K562 (cell line): Measurements from ENCODE around the gene DNAJC25. TPM values are rescaled to one million over a fixed set of nuclear protein-coding genes. Genes with fewer than 3 reads are reported as not detected.

Experiments used
- ATAC-seq: fragments of 200-7000 bp; cut with Tn5 transposase; 3 replicates; pipeline ENCODE4 v1.9.1; 2020; ENCODE audit warnings: moderate library complexity
- BruUV-seq: library from RNA; stranded (reverse); fragments of 400-500 nt; replicated peaks from 2 replicates; lab custom pipeline; 2021; lab: Mats Ljungman, UMichigan
- CTCF ChIA-PET: fragments of 300-600 bp; formaldehyde crosslinking; extraction: SDS; loops from one replicate; lab custom pipeline; 2021; ENCODE audit warnings: low intra/inter-chr PET ratio; lab: Yijun Ruan, JAX
- POLR2A ChIA-PET: fragments of 300-600, 350-650 bp; sonication (Branson Sonifier 250); formaldehyde crosslinking; extraction: SDS; loops from one replicate; lab custom pipeline; 2021; ENCODE audit warnings: antibody characterized with exemption, inconsistent platforms; lab: Yijun Ruan, JAX
- DNase-seq, 4 experiments: peaks; one replicate each; pipeline versions ENCODE4 v3.0.0 to v3.0.0-alpha.2; 2011 to 2018; ENCODE audit warnings: low spot score in 3 of 4, mixed read lengths in 3 of 4; ENCODE audit errors: extremely low read depth in 1 of 4
- FAIRE-seq: peaks from 2 replicates; lab custom pipeline; 2011; peaks lifted over from hg19 to GRCh38; lab: Jason Lieb, UNC
- H2AFZ ChIP-seq: 2 replicates; pipeline ENCODE4 v1.6.0; 2011; ENCODE audit warnings: low read depth, low read length, control low read depth, inconsistent platforms
- H3K27ac ChIP-seq: fragments of 200-600 bp; 3 replicates; pipeline ENCODE4 v1.8.0; 2011; ENCODE audit warnings: low read depth, mild to moderate bottlenecking, control low read depth, inconsistent platforms, low read length, moderate library complexity, mixed read lengths; ENCODE audit errors: extremely low read depth
- H3K27me3 ChIP-seq, 2 experiments: fragments of 300-600 bp in 1 of 2; 2 replicates in 1 of 2; 3 replicates in 1 of 2; pipeline versions ENCODE4 v1.6.0 to v1.8.0; 2011; ENCODE audit warnings: inconsistent platforms in 2 of 2, low read length in 2 of 2, mild to moderate bottlenecking in 1 of 2, mixed read lengths in 1 of 2, moderate library complexity in 1 of 2; ENCODE audit not compliant: control insufficient read depth in 2 of 2, insufficient read depth in 2 of 2
- H3K36me3 ChIP-seq: fragments of 300-600 bp; 3 replicates; pipeline ENCODE4 v1.8.0; 2011; ENCODE audit warnings: mild to moderate bottlenecking, low read length, inconsistent platforms; ENCODE audit not compliant: control insufficient read depth, insufficient read depth
- H3K4me1 ChIP-seq, 2 experiments: fragments of 200-600 bp in 1 of 2; replicated peaks in 1 of 2; 2 replicates in 1 of 2; 3 replicates in 1 of 2; pipeline versions ENCODE4 v1.5.1 to v1.8.0; 2011; ENCODE audit warnings: inconsistent platforms in 2 of 2, low read length in 2 of 2, mild to moderate bottlenecking in 1 of 2, mixed read lengths in 1 of 2, moderate library complexity in 1 of 2; ENCODE audit not compliant: control insufficient read depth in 2 of 2, insufficient read depth in 2 of 2
- H3K4me2 ChIP-seq: 2 replicates; pipeline ENCODE4 v1.6.1; 2011; ENCODE audit warnings: low read length, control low read depth, inconsistent platforms, mixed read lengths; ENCODE audit not compliant: insufficient read depth
- H3K4me3 ChIP-seq: fragments of 200-600 bp; sonication (generic), shearing (Covaris generic); 2 replicates; pipeline ENCODE4 v1.5.1; 2016; ENCODE audit warnings: control low read depth, inconsistent platforms
- H3K79me2 ChIP-seq: fragments of 200-600 bp; 3 replicates; pipeline ENCODE4 v1.8.0; 2011; ENCODE audit warnings: low read length, inconsistent platforms; ENCODE audit not compliant: control insufficient read depth, insufficient read depth
- H3K9ac ChIP-seq, 2 experiments: 2 replicates each; pipeline versions ENCODE4 v1.6.0 to v1.6.1; 2011; ENCODE audit warnings: low read depth in 2 of 2, low read length in 2 of 2, control low read depth in 1 of 2, inconsistent platforms in 1 of 2, mild to moderate bottlenecking in 1 of 2, mixed read lengths in 1 of 2; ENCODE audit not compliant: insufficient read depth in 1 of 2
- H3K9me1 ChIP-seq: one replicate; pipeline ENCODE4 v1.6.0; 2011; ENCODE audit warnings: inconsistent platforms, mild to moderate bottlenecking, low read length, moderate library complexity; ENCODE audit not compliant: control insufficient read depth, insufficient read depth
- H3K9me3 ChIP-seq: replicated peaks from 2 replicates; pipeline ENCODE4 v1.5.1; 2011; ENCODE audit warnings: low read depth, low read length, inconsistent platforms; ENCODE audit not compliant: control insufficient read depth, insufficient read depth
- H4K20me1 ChIP-seq: replicated peaks from 2 replicates; pipeline ENCODE4 v1.6.1; 2011; ENCODE audit warnings: low read length, inconsistent platforms, mixed read lengths; ENCODE audit not compliant: control insufficient read depth, insufficient read depth
- CTBP1 ChIP-seq: fragments of 450-650 bp; IDR thresholded peaks from 2 replicates; pipeline ENCODE4 v1.6.1; 2016; ENCODE audit warnings: borderline replicate concordance
- ETV6 ChIP-seq, 3 experiments: fragments of 150-350 bp in 1 of 3; sonication (generic) in 1 of 3; formaldehyde crosslinking in 1 of 3; IDR thresholded peaks; 2 replicates each; pipeline versions ENCODE4 v1.6.1 to v1.8.0; 2014 to 2022; ENCODE audit warnings: borderline replicate concordance in 2 of 3, low read depth in 2 of 3, antibody characterized with exemption in 1 of 3, low read length in 1 of 3, mild to moderate bottlenecking in 1 of 3, missing genetic modification reagents in 1 of 3
- FOXP1 ChIP-seq: sonication (generic); formaldehyde crosslinking; IDR thresholded peaks from 2 replicates; pipeline ENCODE4 v1.8.0; 2022; ENCODE audit warnings: mild to moderate bottlenecking, missing genetic modification reagents
- KAT7 ChIP-seq: sonication (generic); formaldehyde crosslinking; IDR thresholded peaks from 2 replicates; pipeline ENCODE4 v1.8.0; 2022; ENCODE audit warnings: missing genetic modification reagents, mild to moderate bottlenecking, borderline replicate concordance
- MLLT1 ChIP-seq, 2 experiments: fragments of 450-650 bp; IDR thresholded peaks; 2 replicates each; pipeline ENCODE4 v1.6.1; 2016
- NONO ChIP-seq, 2 experiments: fragments of 200-400 bp in 1 of 2; fragments of 450-650 bp in 1 of 2; formaldehyde crosslinking in 1 of 2; IDR thresholded peaks; 2 replicates each; pipeline ENCODE4 v1.6.1; 2017; ENCODE audit warnings: low read depth in 2 of 2, mild to moderate bottlenecking in 2 of 2, moderate library complexity in 2 of 2, low read length in 1 of 2
- RBFOX2 ChIP-seq: fragments of 200-400 bp; formaldehyde crosslinking; IDR thresholded peaks from 2 replicates; pipeline ENCODE4 v1.6.1; 2017; ENCODE audit warnings: low read depth, mild to moderate bottlenecking, low read length, moderate library complexity
- U2AF1 ChIP-seq: fragments of 200-400 bp; formaldehyde crosslinking; optimal IDR thresholded peaks from 2 replicates; pipeline ENCODE3; 2017; ENCODE audit warnings: mild to moderate bottlenecking, low read depth, low read length, moderate library complexity
- VEZF1 ChIP-seq: fragments of 200-800 bp; sonication (Bioruptor generic); IDR thresholded peaks from 2 replicates; pipeline ENCODE4 v1.6.1; 2017; ENCODE audit warnings: missing genetic modification characterization, missing compliant biosample characterization
- ZBTB7A ChIP-seq: IDR thresholded peaks from 2 replicates; pipeline ENCODE4 v1.6.1; 2011; ENCODE audit warnings: low read depth, mild to moderate bottlenecking, low read length, moderate library complexity, borderline replicate concordance; ENCODE audit not compliant: control insufficient read depth
- ZC3H4 ChIP-seq: sonication (generic); formaldehyde crosslinking; IDR thresholded peaks from 2 replicates; pipeline ENCODE4 v1.9.0; 2021; ENCODE audit warnings: missing genetic modification reagents, borderline replicate concordance
- ZFX ChIP-seq: sonication (generic); formaldehyde crosslinking; IDR thresholded peaks from 2 replicates; pipeline ENCODE4 v1.8.0; 2022; ENCODE audit warnings: mild to moderate bottlenecking, missing genetic modification reagents, moderate library complexity
- ZNF282 ChIP-seq: sonication (generic); formaldehyde crosslinking; IDR thresholded peaks from 2 replicates; pipeline ENCODE4 v1.8.1; 2023; ENCODE audit warnings: missing genetic modification reagents
- ZNF511 ChIP-seq: sonication (generic); formaldehyde crosslinking; IDR thresholded peaks from 2 replicates; pipeline ENCODE4 v1.8.0; 2022; ENCODE audit warnings: mild to moderate bottlenecking, missing genetic modification reagents
- WGBS: fragments of 100-300 bp; shearing (Covaris generic); methylation state at CpG from one replicate; pipeline ENCODE4 v1.1.6; 2016; ENCODE audit warnings: low coverage, mixed read lengths; ENCODE audit not compliant: insufficient coverage; ENCODE audit errors: missing lambda C conversion rate; 5-methylcytosine and 5-hydroxymethylcytosine counted together
- in situ Hi-C: fragments of 300-500 bp; cut with MboI; formaldehyde crosslinking; loops from 4 replicates; pipeline ENCODE4 v1.15.0; 2018; ENCODE audit warnings: inconsistent platforms, mixed read lengths
- intact Hi-C: fragments of 100-400 bp; cut with micrococcal nuclease; formaldehyde crosslinking; loops from 2 replicates; pipeline ENCODE4 v1.14.2; 2022
- polyA plus RNA-seq, 8 experiments: library from polyadenylated mRNA; depleted of rRNA in 4 of 8; stranded (reverse) in 5 of 8; unstranded in 3 of 8; fragments of >200 nt; fragmentation: Nextera tagmentation in 2 of 8; fragmentation: Illumina TruSeq in 1 of 8; extraction: Ambion mirVana in 2 of 8; extraction: Trizol in 1 of 8; gene quantifications; 2 replicates each; pipeline versions ENCODE4 v1.2.1 to v1.2.3, GENCODE V29; 2011 to 2014; ENCODE audit warnings: inconsistent platforms in 1 of 8, missing spikeins in 1 of 8
- total RNA-seq, 7 experiments: library from RNA; depleted of rRNA in 6 of 7; stranded (reverse); fragments of >200 nt in 6 of 7; fragmentation: Illumina TruSeq in 2 of 7; extraction: Trizol in 2 of 7; gene quantifications; 2 replicates each; pipeline versions ENCODE4 v1.2.1 to v1.2.3, GENCODE V29; 2011 to 2021; ENCODE audit warnings: low replicate concordance in 1 of 7

Gene DNAJC25
- total and polyA plus RNA-seq, 9 of the 15 experiments (the other 6 are each of a cell fraction or from before 2014, with no cell fraction given), result 3.7 to 11.2 (median 7.1) TPM

DNA sequence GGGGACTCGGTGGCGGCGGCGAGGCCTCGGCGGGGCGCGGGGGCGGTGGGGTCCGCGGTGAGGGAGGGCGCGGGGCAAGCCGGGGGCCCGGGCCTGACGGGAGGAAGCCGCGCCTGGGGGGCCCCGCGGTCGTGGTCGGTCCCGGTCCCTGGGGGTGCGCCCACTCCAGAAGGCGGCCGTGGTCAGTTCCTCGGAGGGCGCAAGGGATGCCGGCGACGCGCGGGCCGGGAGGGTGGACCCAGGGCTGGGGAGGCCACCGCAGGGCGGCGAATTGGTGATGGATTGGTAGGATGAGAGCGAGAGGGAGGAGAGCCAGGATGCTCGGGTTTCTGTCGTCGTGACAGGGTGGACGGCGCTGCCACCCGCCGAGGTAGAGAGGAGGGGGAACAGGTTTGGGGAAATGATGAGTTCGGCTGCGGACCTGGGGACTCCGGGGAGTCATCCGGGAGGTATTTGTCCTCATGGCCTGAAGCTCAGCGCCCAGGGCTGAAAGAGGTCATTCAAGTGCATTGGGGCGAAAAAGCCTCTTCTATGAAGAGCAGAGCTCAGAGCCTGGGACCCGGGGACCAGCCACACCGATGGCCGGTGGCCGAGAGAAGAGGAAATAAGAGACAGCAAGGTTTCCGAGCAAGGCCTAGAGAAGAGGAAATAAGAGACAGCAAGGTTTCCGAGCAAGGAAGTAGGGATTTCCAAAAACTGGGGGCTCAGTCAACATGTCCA lies 30.8 kb downstream of the DNAJC25 start:
- H3K4me1 ChIP-seq, result peaks cover 15 to 23% of the 10 kb centered on the region in 2 experiments; a peak in 4 of 5 replicates
- H3K79me2 ChIP-seq, result peaks cover 17% of the 10 kb centered on the region; the same call in 2 of the 3 replicates
- POLR2A ChIA-PET, result interaction anchor here (0.6 to 1.9 kb wide), 4 partner anchors 18 to 835 kb away, joined by 3 to 5 read pairs (median 4); partner anchors contain the start of gene DNAJC25
- in situ Hi-C loops (no loop called here), intact Hi-C loops (no loop called here)
- 2% methylated on average over 18 of the region's 57 CpGs for WGBS
- H3K9ac ChIP-seq, result peak overlapping the region; percentile 63 to 92
- peak; percentile 41 to 68 (median 60) for DNase-seq
- ATAC-seq, result peak; percentile 67
- H3K4me2 ChIP-seq, result peak overlapping the region; percentile 83
- TF ChIP-seq KAT7 (CRISPR knock-in tag), result 0 out of 2 replicates have a peak, but pooled peaks have one; percentile 10
- no peak for TF ChIP-seq ZC3H4 (CRISPR knock-in tag)
- TF ChIP-seq ETV6 (IDR thresholded peaks at IDR 0.05; ENCODE audit: borderline replicate concordance in 1 of 2, low read depth in 2 of 2, low read length in 1 of 2), result 0 out of 4 replicates have a peak, but pooled peaks of 1 of the 2 experiments have one; percentile 36
- no peak for TF ChIP-seq ETV6 (CRISPR knock-in tag; IDR thresholded peaks at IDR 0.05; ENCODE audit: borderline replicate concordance)
- no peak for TF ChIP-seq ZNF282 (CRISPR knock-in tag)
- TF ChIP-seq NONO (IDR thresholded peaks at IDR 0.05; ENCODE audit: low read depth in 2 of 2, low read length in 1 of 2), result 0 out of 4 replicates have a peak, but pooled peaks of 1 of the 2 experiments have one; percentile 3
- TF ChIP-seq ZNF511 (CRISPR knock-in tag), result 0 out of 2 replicates have a peak, but pooled peaks have one; percentile 12
- no peak for TF ChIP-seq U2AF1
- TF ChIP-seq ZBTB7A, result peak; percentile 50; the same call in 1 of the 2 replicates
- TF ChIP-seq RBFOX2, result peak; percentile 52
- peak; percentile 64 for TF ChIP-seq VEZF1 (CRISPR knock-in tag)
- 0 out of 2 replicates have a peak, but pooled peaks have one; percentile 41 for TF ChIP-seq FOXP1
- 0 out of 4 replicates have a peak, but pooled peaks of 1 of the 2 experiments have one; percentile 25 for TF ChIP-seq MLLT1 (IDR thresholded peaks at IDR 0.05)
- TF ChIP-seq CTBP1, result peak; percentile 64
- TF ChIP-seq ZFX (CRISPR knock-in tag), result peak; percentile 10; the same call in 1 of the 2 replicates
- peak overlapping the region; percentile 80 for H2AFZ ChIP-seq
- H3K36me3 ChIP-seq, result no peaks in the 10 kb centered on the region
- BruUV-seq, result no TSS peak
- no peaks in the 10 kb centered on the region for H4K20me1 ChIP-seq
- CTCF ChIA-PET, result no interaction called here
- H3K27me3 ChIP-seq, result no peaks in the 10 kb centered on the region
- peak overlapping the region; percentile 63 for H3K4me3 ChIP-seq
- no peak for FAIRE-seq
- H3K9me1 ChIP-seq, result no peaks in the 10 kb centered on the region
- no peaks in the 10 kb centered on the region for H3K9me3 ChIP-seq
- H3K27ac ChIP-seq, result peak overlapping the region; percentile 49; the same call in 2 of the 3 replicates
